NB4 (cell line): ENCODE results near the gene AKNA.

ENCODE experiments used
- DNase-seq: peaks from one replicate; pipeline ENCODE4 v3.0.0; 2010; ENCODE audit warnings: low read depth
- H3K4me3 ChIP-seq: one replicate; pipeline ENCODE4 v1.5.1; 2011; ENCODE audit warnings: mild to moderate bottlenecking, low read depth, low read length, moderate library complexity
- CTCF ChIP-seq: IDR thresholded peaks from one replicate; pipeline ENCODE4 v1.5.1; 2012; ENCODE audit warnings: low read depth, low read length
- MAX ChIP-seq: IDR thresholded peaks from 2 replicates; pipeline ENCODE4 v1.6.1; 2011; ENCODE audit warnings: low read depth, low read length
- MYC ChIP-seq: IDR thresholded peaks from 2 replicates; pipeline ENCODE4 v1.6.1; 2011; ENCODE audit warnings: low read depth, low read length
- POLR2A ChIP-seq: IDR thresholded peaks from 2 replicates; pipeline ENCODE4 v1.6.1; 2011; ENCODE audit warnings: mild to moderate bottlenecking; ENCODE audit not compliant: insufficient read length; ENCODE audit errors: extremely low read depth

Gene AKNA

GRCh38 chr9:114399381-114399780 is 11.6 kb upstream of the AKNA start:
- no peak overlapping the region for H3K4me3 ChIP-seq
- DNase-seq: no peak
- no peak for TF ChIP-seq MAX
- TF ChIP-seq POLR2A: no peak
- TF ChIP-seq MYC: no peak
- no peak for TF ChIP-seq CTCF

- TF ChIP-seq CTCF (no peak), MAX (peak; percentile 69; the same call in 1 of the 2 replicates), POLR2A (peak; percentile 39), MYC (peak; percentile 34; the same call in 1 of the 2 replicates)
- DNase-seq: peak; percentile 91
Observed at GRCh38 chr9:114397848-114398605, 10.2 kb upstream of the AKNA start.

GRCh38 chr9:114397219-114397847 is 9.6 kb upstream of the AKNA start:
- no peak for DNase-seq
- TF ChIP-seq MYC (no peak), CTCF (no peak), MAX (no peak), POLR2A (no peak)
- peak overlapping the region; percentile 68 for H3K4me3 ChIP-seq

More at GRCh38 chr9:114397848-114398605, 10.2 kb upstream of the AKNA start:
- peak overlapping the region; percentile 68 for H3K4me3 ChIP-seq

- H3K4me3 ChIP-seq: peak overlapping the region; percentile 68
- TF ChIP-seq MYC (no peak), MAX (no peak), CTCF (no peak), POLR2A (no peak)
- no peak for DNase-seq
Observed at GRCh38 chr9:114396558-114397218, 8.9 kb upstream of the AKNA start.

GRCh38 chr9:114395768-114396167 is 8.0 kb upstream of the AKNA start:
- TF ChIP-seq CTCF: no peak
- no peak for TF ChIP-seq POLR2A
- no peak for TF ChIP-seq MAX
- TF ChIP-seq MYC: no peak
- no peak overlapping the region for H3K4me3 ChIP-seq
- DNase-seq: no peak
